DND-41 (cell line): ENCODE data around the gene JMJD1C.
"Not testable (repeated sequence)": the region's sequence is repeated elsewhere in the genome, so short reads cannot be mapped to it uniquely, and the experiment has no call there.

Experiments used
- EZH2 ChIP-seq: IDR thresholded peaks from 3 replicates; pipeline ENCODE4 v1.6.1; 2012; ENCODE audit warnings: borderline replicate concordance, low read depth, mild to moderate bottlenecking, moderate library complexity, low read length, inconsistent platforms; ENCODE audit not compliant: severe bottlenecking
- TF ChIP-seq, protein P1 (sequence below): IDR thresholded peaks from 2 replicates; pipeline ENCODE4 v1.5.1; 2012; ENCODE audit warnings: borderline replicate concordance, low read length, moderate library complexity, mild to moderate bottlenecking; ENCODE audit not compliant: poor library complexity, severe bottlenecking; ENCODE audit errors: extremely low read depth

DNA sequence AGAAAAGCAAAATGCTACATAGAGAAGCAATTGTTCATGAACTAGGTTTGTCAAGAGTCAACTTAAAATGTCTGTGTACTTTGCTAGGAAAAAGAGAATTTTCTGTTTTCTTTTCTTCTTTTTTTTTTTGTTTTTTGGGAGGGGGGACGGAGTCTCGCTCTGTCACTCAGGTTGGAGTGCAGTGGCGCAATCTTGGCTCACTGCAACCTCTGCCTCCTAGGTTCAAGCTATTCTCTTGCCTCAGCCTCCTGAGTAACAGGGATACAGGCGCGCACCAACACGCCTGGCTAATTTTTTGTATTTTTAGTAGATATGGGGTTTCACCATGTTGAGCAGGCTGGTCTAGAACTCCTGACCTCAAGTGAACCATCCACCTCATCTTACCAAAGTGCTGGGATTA is 181.9 kb downstream of the JMJD1C start:
- TF ChIP-seq, protein P1, sequence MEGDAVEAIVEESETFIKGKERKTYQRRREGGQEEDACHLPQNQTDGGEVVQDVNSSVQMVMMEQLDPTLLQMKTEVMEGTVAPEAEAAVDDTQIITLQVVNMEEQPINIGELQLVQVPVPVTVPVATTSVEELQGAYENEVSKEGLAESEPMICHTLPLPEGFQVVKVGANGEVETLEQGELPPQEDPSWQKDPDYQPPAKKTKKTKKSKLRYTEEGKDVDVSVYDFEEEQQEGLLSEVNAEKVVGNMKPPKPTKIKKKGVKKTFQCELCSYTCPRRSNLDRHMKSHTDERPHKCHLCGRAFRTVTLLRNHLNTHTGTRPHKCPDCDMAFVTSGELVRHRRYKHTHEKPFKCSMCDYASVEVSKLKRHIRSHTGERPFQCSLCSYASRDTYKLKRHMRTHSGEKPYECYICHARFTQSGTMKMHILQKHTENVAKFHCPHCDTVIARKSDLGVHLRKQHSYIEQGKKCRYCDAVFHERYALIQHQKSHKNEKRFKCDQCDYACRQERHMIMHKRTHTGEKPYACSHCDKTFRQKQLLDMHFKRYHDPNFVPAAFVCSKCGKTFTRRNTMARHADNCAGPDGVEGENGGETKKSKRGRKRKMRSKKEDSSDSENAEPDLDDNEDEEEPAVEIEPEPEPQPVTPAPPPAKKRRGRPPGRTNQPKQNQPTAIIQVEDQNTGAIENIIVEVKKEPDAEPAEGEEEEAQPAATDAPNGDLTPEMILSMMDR: not testable (repeated sequence)
- TF ChIP-seq EZH2: not testable (repeated sequence)
